CD4-positive, alpha-beta T cell treated with Interleukin-21 for 1 hour (primary cell): ENCODE results near the gene FAM151A.
"Not testable (repeated sequence)": the region's sequence is repeated elsewhere in the genome, so short reads cannot be mapped to it uniquely, and the experiment has no call there.

Experiments used
- DNase-seq: peaks from one replicate; pipeline ENCODE4 v3.0.0-alpha.2; 2020

FAM151A gene

GRCh38 chr1:54636461-54637446 lies 13.4 kb upstream of the FAM151A start:
- not testable (repeated sequence) for DNase-seq

DNA sequence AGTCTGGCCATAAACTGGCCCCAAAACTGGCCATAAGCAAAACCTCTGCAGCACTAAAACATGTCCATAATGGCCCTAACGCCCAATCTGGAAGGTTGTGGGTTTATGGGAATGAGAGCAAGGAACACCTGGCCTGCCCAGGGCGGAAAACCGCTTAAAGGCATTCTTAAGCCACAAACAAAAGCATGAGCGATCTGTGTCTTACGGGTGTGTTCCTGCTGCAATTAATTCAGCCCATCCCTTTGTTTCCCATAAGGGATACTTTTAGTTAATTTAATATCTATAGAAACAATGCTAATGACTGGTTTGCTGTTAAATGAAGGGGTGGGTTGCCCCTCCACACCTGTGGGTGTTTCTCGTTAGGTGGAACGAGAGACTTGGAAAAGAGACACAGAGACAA lies 12.5 kb upstream of the FAM151A start:
- not testable (repeated sequence) for DNase-seq

GRCh38 chr1:54627196-54627595 lies 3.9 kb upstream of the FAM151A start:
- no peak for DNase-seq

DNA sequence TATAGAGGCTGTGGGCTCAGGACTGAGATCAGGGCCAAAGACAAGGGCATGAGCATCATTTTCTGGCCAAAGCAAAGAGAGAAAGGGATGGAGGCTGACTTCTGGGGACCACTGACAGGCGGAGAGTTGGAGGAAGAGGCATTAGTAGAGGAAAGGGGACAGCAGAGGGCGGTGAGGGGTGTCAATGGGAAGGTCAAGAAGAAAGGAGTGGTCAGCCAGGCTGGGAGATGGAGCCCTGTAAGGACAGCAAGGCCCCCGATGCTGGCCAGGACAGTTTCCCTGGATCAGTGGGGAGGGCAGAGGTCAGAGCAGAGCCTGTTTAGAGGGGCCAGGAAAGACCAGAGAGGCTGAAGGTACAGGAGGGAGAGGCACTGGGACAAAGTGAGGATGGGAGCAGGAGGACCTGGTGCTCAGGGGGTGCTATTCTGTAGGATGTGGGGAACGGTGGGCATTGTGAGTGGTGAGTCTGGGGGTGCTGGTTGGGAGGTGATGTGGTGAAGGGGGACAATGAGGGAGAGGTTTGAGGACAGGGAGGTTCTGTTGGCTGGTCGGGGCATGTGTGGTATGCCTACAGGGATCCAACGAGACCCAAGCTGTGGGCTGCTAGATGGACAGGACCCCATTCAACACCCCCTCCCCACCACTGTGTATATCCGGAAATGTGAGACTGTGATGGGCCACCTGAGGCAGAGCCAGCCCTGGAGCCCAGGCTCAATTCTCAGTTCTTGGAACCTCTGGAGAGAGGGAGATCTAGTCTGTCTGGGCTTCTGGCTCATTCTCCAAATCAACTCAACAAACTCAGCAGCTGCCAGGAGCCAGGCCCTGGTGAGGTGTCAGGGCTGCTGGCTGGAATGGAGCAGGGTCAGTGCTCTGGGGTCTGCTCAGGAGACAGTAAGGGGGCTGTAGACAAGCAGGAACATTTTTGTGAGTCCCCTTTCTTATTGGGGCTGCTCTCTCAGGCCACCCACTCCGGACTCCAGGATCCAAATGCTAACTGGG lies 1.4 kb upstream of the FAM151A start:
- no peak for DNase-seq

DNA sequence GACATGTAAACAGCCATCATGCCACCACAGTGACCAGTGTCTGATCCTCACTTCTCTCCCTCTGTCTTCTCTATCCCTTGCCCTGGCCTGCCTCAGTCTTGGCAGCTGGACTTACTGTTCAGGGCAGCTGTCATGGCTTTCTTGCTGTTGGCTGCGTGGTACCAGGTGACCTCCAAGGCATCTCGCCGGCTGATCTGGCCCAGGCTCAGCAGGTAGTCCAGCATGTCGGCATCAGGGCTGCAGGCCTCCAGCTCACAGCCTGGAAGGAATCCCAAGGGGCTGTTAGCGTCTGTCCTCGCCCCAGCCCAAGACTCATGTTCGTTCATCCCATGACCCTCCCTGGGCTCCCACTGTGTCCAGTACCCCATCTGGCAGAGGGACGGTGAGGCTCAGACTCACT lies 3.6 kb downstream of the FAM151A start:
- DNase-seq: no peak

DNA sequence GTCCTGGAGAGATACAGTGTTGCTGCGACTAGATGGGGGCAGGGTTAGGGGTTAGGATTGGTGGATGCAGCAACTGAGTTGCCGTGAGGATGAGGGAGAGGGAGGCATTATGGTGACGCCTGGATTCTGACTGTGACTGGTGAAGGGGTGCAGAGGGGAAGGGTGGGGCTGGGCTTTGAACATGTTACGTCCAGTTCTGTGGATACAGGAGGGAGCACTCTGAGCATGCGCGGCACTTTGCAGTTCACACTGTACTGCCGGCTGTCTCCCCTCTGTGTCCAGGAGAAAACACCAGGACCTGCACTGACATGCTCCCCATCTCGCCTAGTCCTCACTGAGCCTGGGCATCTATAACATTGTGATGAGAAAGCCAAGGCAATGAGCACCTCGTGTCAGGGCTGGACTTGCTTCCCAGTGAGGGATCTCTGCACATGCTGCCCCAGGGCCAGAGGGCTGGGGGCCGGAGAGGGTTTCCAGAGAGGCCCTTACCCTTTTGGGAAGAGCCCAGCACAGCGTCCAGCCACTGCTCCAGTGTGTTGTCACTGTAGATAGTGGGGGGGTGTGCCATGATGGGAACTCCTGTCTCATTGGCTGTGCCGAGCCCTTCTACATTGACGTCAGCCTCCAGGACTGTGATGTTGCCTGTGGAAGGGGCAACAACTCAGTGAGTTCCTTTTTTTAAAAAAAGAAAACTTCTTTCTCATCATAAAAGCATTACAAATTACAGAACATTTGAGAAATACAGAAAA lies 7.6 kb downstream of the FAM151A start:
- no peak for DNase-seq

- no peak for DNase-seq
These were observed 8.8 kb downstream of the FAM151A start for GRCh38 chr1:54614563-54614962.

DNA sequence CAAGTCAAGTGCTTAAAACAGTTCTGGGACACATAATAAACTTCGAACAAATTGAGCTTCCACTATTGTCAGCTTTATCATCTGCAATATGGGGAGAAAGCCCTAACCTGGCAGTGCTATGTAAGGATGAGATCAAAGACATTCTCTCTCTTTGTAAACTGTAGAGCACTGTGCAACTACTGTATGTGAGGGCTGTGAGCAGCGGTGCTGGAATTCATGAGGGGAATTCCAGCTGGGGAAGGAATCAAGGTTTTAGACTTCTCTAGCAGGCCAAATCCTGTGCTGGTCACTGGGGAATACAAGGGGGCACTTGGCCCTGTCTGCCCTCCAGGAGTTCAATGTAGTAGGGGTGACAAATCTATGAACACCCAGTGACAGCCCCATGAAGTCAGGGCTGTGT lies 9.3 kb downstream of the FAM151A start:
- DNase-seq: no peak

GRCh38 chr1:54611621-54612020 lies 11.7 kb downstream of the FAM151A start:
- no peak for DNase-seq

DNA sequence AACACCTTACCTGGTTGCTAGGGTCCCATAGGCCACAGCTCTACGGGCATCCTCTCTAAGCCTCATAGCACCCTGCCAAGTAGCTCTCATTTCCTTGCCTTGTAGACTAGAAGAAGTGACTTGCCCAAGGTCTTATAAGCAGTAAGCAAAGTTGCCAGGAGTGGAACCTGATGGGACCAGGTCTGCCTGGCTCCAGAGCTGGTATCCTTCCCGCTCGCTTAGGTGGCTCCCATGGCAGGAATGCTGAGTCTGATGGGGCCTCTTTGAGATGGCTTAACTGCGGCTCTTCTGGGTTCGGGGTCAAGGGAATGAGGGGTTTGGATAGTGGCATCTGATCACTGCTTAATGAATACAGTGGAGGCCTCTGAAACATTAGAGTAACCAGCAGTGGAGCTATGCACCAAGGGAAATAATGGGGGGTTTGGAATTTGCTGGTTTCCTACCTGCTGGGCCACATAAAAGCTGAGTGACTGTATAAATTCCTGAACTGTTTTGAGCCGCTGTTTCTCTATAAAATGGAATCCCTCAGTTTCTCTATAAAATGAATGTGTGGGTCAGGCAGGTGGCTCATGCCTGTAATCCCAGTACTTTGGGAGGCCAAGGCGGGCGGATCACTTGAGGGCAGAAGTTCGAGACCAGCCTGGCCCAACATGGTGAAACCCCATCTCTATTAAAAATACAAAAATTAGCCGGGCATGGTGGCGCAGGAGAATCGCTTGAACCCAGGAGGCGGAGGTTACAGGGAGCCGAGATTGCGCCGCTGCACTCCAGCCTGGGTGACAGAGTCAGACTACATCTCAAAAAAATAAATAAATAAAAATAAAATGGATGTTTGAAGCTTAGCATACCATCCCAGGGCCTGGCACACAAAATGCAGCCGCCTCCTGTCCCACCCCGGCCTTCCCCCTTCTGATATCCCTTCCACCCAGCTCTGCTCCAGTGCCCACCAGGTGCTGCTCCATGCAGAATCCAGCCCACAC lies 12.4 kb downstream of the FAM151A start:
- no peak for DNase-seq

DNA sequence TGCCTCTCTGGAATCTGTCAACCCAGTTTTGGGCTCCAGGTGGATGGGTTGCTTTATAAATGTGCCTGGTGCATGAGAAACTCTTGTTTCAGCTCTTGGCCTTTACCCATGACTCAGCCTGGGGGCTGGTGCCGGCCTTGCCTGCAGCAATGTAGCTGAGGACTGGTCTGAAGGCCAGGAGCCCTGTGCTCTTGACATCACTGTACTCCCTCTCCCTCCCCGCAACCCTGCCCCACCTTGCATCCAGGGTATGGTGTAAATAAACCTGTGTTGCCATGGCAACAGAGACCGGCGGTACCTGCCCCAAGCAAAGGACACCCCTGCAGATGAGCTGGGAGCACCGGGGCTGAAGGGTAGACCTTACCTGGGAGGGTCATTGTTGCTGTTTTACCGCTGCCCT lies 13.3 kb downstream of the FAM151A start:
- DNase-seq: no peak

GRCh38 chr1:54609301-54609921 lies 13.9 kb downstream of the FAM151A start:
- no peak for DNase-seq

DNA sequence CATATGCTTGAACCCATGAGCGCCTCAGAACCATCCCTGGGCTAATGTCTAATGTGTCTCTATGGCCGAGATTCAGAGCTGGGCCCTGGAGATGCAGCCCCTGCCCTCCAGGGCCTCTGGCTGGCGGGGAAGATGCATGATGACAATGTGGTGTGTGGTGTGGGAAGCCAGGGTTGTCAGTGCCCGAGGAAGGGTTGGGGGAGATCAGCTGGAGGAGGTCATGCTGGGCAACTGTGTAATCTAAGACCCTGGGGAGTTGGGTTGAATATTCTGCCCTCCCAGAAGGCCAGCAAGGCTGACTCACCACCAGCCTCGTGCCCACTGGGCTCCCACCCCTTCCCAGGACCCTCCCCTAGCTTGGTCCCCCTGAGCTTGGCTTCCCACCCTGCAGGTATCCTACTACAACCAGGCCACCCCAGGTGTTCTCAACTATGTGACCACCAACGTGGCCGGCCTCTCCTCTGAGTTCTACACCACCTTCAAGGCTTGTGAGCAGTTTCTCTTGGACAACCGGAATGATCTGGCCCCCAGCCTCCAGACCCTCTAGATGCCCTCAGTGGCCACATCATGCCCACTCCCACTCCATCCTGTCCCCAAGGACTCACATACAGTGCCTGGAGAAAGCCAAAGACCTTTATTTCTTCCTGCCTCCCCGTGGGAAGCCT lies 14.6 kb downstream of the FAM151A start:
- no peak for DNase-seq

GRCh38 chr1:54607821-54608565 lies 15.3 kb downstream of the FAM151A start:
- no peak for DNase-seq

DNA sequence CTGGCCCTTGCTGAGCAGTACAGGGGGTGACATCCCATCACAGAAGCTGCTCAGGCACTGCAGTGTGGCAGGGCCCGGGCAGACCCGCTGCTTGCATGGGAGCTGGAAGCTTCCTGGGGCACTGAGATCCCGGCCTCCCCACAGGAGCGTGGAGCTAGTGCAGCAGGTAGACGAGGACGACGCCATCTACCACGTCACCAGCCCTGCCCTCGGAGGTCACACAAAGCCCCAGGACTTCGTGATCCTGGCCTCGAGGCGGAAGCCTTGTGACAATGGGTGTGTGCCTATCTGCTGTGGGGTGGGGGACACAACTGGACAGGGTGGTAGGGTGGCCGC lies 16.4 kb downstream of the FAM151A start:
- DNase-seq: no peak

DNA sequence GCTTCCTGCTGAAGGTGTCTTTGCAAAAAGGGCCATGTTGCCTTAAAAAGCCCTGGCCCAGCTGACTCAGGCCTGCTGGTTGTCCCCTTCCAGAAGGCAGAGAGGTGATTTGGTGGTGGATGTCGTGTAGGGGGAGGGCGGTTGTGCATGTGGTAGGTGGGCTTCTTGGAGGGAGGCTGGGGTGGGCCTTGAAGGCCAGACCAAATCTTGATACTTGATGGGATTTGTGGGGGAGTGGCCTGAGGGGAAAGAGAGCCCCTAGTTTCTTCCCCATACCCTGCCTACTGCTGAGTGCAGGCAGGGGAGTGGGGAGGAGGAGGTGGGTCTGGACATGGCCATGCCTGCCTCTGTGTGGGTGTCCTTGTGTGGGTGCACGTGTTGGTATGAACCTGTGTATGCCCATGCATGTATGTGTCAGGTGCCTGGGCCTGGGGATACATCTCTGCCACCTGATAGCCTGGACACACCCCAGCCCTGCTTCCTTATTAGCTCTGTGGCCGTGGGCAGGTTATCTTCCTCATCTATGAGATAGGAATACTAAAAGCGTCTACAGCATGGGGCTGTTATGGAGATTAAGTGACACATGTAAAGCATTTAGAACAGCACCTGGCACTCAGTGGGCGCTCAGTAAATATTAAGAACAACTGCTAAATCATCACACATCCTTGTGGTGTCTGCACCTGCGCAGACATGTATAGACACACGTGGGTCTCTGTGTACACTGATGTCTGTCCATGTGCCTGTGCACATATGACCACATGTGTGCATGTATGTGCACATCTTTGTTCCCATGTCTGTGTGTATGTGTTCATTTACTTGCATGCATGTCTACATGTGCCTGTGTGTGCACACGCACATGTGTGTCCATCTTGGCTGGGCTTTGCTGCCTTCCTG lies 17.0 kb downstream of the FAM151A start:
- no peak for DNase-seq

- DNase-seq: peak; percentile 14
These were observed 18.6 kb downstream of the FAM151A start for GRCh38 chr1:54604572-54605370.

GRCh38 chr1:54604051-54604450 lies 19.3 kb downstream of the FAM151A start:
- no peak for DNase-seq
